ENCODE data around the gene PARD3.
A peak's percentile ranks its signal among the peaks of the same experiment; 100 is the strongest.

Gene PARD3

DNA sequence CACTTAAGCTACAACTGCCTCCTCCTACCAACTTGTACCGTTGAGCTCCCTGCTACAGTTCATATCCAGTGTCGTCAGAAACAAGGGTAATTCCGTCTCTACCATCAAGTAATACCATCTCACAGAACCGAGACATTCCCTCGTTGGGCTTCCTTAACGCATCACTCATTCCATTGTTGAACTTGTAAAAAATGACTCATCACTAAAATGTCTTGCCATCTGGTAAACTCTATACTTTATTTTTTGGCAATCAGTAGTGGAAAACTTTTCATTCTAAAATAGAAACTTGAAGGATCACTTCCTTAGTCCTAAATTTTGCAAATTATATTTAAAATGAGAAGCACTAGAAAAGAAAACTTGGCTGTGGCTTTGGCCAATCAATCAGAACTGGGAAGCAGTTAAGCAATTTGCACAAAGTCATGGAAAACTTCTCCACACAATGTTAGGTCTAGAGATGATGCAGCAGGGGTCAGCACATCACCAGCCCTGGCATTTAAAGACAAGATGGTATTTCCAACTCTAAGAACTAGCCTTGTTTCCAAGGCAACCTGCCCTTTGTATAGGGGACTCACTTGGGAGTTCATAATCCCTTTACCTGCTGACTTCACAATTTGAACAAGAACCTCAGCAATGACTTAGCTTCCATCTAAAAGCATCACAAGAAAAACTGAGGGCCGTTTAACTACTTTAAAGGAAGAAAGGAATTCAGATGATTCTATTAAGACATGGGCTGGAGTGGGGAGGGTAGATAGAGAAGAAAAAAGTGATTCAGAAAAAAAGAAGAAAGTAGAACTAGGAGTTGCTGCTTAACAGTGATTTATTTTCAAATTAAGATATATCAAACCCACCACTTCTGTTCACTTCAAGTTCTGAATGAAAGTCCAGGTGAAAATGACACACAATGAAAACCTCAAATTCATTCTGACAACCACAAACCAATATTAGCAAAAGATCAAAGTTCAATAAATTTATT is 288.1 kb downstream of the PARD3 start:
- FAIRE-seq = peak; percentile 93

DNA sequence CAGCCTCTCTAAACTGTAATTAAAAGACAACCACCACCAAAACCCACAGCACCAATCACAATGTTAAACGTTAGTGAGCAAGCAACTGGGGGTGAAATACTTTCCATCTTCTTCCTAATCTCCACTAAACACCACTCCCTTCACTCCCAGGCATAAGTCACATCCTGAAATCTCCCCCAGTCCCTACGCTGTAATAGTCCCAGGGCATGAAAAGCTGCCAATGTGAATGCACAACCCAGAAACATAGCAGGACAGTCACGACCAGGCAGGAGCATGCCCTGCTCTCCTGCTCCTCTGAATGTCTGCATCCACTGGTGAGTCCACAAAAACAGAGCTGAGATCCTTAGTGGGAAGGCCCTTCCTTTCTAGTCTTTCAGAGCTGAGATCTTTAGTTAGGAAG is 288.9 kb downstream of the PARD3 start:
- FAIRE-seq = no peak

DNA sequence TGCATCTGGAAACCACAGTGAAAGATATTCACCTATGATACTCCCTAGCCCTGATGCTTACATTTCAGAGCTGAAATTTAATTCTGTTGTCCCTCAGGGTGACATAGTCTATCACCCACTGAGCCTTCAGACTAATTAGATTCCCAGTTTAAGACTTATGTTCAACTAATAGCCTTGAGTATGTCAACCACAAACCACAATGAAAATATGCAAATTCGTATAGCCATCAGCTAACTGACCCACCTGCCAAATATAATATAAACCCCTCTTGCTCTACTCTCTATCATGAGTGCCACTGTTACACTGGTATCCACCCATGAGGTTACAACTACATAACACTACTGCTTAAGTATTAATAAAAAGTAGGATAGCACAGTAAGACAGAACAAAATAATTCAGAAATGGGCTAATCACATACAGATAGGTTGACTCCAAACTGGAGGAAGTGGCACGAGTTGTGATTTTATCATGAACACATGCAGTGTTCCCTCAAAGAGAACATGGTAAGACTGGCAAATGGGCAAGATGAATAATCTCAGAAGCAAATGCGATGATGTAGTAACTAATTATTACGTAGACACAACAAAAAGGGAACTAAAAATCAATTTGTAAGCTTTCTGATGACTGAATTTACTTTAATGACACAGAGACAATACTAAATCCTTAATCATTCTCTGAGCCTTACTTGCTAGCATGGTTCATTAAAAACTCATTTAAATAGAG is 290.6 kb downstream of the PARD3 start:
- no peak for FAIRE-seq

DNA sequence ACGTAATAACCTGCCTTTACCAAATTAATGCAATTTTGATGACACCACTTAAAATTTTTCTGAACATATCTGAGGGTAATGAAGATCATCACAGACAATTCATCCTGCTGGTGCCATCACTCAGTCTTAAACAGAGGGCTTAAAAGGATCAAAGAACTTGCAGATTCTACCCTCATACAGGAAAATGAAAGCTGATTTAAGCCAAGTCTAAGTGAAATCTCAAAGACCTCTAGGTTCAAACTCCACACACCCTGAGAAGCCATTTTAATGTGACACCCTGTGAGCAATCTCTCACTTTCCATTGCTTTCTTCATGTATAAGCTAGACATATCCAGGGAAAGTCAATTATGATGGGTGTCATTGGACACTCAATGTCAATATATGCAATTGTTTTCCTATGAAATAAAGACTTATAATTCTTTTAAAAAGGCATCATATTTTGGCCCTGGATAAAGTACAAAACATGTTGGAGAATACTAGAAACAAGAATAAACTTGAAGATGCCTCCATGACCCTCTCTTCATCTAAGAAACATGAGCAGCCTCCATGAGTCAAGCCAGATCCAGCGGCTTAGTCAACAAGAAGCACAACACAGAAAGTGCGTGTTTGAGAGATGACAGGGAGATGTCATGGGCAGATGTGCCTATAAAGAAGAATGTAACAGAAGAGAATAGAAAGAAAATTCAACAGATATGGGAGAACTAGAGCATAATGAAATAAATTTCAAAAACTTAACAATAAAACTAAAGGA is 291.9 kb downstream of the PARD3 start:
- no peak for FAIRE-seq

DNA sequence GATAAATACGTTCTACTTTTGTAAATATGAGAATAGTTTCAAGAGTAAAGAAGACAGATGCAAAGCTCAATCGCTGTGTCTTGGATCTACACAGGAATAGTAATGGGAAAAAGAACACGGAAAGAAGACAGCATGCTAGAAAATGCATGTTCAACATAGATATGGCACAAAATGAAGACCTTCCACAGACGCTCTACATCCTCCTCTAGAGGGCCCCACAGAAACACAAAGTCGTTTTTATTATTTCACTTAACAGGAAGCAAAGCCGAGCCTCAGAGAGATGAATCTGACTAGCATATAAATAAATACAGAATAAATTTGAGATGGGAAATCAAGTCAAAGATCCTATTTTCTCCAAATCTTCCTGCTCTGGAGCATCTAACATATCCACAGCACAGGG is 292.6 kb downstream of the PARD3 start:
- FAIRE-seq = no peak

DNA sequence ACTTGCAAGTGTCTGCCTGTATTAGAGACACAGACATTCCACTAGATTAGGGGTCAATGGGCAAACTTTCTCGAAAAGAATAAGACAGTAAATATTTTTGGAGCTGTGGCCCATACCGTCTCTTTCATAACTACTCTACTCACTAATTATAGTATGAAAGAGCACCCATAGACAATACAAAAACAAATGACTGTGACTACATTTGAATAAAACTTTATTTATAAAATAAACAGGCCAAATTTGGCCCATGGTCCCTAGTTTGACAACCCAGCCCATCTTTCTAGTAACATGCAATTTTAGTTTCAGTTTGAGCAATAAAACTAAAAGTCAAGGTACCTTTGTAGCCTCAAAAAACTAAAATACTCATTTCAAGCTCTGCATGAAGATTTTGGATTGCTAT is 294.6 kb downstream of the PARD3 start:
- no peak for FAIRE-seq

DNA sequence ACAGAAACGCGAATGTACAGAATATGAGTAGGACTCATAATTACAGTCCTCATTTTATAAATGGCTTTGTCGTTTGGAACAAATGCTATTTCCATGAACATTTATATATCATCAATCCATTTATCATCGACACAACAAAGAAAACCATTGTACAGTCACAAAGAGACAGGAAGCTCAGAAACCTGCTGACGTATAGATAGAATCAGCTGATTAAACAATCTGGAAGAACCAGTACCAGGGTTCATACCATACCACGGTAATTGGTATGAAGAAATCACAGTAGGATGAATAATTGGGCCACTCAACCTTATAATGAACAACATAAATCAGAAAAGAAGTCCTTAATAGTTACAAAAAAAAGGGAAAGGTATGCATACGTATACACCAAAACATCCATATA is 295.0 kb downstream of the PARD3 start:
- FAIRE-seq = no peak

DNA sequence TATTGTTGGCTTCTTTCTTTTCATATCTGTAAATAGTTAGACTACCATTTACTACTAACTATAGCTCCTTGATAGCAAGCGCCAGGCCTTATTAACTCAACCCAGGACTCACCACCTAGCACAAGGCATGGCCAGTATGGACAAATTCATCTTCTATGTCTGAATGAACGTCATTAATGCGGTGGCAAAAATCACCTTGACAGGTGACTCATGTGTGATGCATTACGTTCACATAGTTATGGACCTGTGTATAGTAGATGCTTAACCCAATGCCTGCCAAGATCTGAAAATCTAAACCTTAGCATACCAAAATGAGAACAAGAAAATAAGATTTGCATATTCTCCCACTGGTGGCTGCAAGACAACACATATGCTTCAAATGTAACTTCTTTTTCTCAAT is 300.8 kb downstream of the PARD3 start:
- no peak for FAIRE-seq

DNA sequence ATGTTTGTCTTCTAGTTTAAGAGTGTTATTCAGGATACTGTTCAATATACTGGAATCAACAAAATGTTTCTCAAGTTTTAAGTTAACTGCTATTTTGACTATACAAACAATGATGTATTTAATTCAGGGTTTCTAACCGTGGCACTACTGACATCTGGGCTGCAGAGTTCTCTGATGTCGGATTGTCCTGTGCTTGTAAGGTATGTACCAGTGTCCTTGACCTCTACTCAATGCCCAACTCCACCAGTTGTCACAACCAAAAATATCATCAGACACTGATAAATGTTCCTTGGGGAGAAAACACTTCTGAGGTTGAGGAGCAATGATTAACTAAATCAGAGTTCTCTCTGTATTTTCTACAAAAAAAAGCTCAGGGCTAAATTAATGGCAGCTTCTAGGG is 301.5 kb downstream of the PARD3 start:
- FAIRE-seq = no peak

DNA sequence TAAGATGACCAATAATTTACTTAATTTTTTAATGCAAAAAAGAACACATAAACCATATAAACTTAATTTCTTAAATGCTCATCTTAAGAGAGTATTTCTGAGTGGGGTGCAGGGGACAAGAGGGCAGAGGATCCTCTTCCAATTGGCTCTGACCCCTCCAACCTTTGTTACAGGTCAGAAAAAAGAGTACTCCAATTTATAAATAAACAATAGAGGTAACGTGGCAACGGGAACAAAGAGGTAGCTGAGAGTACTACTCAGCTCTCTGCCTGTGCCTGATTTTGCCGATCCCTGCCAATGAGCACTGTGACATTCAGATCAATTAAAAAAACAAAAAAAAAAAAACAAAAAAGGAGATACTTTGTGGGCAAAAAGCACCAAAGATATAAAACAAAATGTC is 307.9 kb downstream of the PARD3 start:
- FAIRE-seq = no peak

DNA sequence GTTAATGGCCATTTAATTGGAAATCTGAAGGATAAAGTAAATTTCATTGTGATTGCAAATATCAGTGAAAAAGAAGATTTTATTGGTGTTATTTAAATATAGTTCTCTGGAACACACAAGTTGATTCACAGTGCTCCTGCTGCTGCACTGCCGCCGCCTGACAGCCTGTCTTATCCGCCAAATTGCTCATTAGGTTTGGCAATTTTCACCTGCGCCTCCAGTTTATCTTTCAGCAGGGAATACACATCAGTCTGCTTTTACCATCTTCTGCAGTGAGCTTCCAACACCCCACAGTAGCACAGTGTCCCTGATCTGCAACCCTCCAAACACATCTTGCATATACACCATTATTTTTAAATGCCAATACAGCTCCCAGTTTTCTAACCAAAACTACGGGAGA is 308.3 kb downstream of the PARD3 start:
- FAIRE-seq = no peak

DNA sequence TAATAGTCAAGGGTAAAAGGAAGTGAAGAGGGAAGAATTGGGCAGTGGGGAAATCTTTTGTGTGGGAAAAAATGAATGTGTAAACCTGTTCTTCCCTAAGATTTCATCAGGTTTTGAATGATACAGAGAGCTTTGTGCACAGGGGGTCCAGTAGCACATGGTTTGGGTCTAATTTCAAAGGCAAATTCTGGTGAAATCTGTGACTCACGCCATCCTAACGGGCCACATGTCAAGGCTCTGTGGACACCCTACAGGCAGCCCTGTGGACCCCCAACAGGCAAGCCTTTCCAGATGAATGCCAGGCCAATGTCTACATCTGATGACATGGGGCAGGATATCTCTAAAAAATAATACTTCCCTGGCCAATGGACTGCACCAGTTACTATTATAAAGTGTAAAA is 309.8 kb downstream of the PARD3 start:
- FAIRE-seq = no peak

DNA sequence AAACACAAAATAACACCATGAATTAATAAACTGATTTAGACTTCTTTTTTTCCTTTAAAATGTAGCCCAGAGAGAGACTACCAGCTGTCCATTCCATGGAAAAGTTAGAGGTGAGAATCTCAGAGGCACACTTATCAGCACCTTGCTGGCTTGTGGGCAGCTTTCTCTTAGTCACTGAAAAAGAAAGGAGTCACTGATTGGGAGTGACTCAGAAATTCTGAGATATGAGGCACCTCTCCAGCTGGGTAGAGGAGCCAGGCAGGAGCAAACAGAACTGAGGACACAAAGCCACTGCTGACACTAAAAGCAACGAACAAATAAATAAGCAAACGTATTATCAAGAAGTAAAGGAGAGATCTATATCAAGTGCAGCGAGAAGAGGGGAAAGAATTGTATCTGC is 310.6 kb downstream of the PARD3 start:
- FAIRE-seq = no peak

DNA sequence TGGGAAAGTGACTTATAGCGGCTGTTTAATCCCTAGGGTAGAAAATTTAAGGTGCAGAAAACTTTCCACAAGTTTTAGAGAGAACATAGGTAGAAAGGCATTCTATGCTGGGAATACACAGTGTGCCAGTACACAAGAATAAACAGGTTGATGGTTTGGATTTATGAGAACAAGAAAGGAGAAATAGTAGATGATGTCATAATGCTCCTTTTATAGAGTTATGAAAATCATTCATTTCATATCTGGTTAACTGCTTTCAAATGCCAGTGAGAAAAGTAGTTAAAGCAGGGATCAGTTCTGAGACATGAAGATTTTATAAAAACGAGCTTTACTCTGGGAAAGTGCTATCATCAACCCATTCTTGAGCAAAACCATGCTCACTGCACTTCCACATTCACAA is 311.4 kb downstream of the PARD3 start:
- FAIRE-seq = no peak

DNA sequence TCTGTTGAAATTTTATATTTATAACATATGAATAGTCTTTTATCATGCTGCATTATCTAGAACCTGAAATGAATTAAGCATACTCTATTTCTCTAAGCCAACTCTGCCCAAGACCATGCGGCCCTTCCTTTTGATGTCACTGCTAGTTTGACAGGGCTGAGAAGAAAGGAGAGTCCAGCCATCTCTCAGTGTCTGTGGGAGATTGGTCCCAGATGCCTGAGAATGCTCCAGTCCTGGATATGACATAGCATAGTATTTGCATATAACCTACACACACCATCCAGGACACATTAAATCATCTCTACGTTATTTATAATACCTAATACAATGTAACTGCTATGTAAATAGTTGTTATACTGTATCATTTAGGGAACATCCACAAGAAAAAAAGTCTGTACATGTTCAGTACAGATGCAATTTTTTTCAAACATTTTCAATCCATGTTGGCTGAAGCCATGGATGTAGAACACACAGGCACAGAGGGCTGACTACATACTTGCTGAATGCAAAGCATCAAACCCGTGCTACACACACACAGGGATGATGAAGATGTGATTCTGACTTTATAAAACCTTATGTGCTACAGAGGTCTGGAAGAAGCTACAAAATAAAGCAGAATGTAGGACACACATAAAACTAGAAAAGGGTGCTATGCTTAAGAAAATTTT is 315.4 kb downstream of the PARD3 start:
- FAIRE-seq = no peak

DNA sequence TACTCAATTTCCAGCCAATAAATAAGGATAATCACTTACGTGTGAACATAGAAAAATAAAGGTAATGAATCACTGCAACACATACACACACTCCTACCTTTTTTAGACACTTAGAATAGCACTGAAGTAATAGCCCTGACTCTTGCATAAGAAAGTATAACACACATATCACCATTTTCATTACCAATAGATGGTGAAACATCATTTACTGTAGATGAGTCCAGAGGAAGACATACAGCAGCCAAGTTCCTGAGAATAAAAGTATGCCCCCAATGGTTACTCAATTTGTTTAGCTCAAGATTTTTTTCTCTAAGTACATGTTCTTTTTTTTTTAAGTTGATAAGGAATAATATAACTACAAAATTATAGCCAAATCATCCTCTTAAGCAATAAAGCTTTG is 316.3 kb downstream of the PARD3 start:
- no peak for FAIRE-seq

DNA sequence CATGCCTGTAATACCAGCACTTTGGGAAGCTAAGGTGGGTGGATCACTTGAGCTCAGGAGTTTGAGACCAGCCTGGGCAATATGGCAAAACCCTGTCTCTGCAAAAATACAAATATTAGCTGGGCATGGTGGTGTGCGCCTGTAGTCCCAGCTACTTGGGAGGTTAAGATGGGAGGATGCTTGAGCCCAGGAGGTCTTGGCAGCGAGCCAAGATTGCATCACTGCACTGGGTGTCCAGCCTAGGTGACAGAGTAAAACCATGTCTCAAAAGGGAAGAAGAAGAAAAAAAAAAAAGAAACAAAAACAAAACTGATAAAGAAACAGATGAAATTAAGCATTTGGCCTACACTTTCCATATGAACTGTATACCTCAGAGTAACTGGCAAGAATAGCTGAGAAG is 319.2 kb downstream of the PARD3 start:
- FAIRE-seq = no peak

DNA sequence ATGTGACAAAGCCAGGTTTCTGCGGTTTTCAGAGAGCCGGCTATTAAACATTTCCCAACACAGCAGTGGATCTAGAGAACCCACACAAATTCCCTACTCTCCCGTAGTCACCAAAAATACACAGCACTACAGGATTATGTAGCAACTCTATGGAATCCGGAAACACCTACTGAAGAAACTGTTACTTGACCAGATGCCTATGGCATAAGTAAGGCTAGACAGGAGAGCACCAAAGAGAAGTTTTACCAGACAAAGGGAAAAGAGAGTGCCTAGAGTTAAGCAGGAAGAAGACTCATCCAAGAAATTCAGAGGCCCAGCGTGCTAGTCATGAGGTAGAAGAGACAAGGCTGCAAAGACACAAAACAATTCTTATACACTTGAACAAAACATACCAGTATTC is 321.1 kb downstream of the PARD3 start:
- no peak for FAIRE-seq

DNA sequence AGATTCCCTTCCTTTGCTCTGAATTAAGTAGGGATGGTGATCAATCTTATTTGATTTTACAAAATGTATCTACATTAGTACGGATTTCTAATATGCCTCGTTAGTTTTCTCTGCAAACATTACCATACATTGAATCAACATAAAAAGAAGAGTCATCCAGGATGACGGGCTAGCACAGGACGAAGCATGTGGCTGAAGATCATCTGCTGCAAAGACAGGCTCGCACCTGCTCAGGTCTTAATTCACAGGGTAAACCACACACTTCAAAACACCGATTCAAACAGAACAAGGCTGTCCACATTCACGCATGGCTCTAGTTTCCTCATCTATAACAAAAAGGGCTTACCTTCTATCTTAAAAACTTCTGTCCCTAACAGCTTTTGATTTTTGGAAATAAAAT is 323.0 kb downstream of the PARD3 start:
- FAIRE-seq = no peak

DNA sequence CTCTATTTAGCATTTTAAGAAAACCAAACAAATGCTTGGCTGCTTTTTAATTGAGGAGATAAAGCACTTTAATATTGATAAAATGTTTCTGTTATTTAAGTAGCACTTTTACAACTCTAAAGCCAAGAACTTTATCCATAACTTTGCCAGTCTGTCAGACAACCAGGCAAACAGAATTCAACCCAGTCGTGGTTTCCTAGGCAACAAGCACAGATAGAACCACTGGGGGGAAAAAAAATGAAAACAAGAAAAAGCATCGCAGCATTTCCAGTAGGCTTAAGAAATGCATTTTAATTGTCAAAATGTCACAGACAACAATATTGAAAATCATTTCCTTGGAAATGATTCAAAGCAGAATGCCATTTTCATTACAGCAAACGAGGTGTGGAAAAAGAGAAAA is 323.4 kb downstream of the PARD3 start:
- no peak for FAIRE-seq

DNA sequence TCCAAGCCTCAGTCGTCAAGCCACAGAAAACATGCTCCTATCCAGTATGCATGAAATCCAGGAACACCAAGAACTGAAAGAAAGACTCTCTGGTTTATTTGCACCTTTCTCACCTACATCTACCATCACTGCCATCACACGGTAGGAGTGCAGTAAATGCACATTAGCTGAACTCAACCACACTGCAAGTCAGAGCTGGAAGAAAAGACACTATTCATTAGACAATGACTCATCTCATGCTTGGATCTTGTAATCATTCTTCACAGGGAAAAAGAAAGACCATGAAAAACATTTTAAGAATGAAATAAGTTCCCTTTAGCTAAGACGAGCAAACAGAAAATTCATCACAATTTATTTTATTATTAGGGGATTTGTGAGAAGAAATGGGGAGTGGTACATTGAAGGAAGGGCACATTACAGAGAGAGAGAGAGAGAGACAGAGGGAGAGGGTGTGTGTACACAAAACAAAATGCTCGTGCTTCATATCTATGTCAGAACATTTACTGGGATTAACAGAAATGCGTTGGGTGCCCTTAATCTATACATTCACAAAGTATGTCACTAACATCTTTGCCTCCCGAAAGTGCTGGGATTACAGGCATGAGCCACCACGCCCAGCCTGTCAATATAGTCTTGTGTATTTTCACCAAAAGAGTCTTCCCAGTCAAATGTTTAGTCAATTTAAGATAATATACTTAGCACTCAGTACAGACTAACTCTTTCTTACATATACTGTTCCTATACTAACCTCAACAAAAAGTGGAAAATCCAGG is 324.9 kb downstream of the PARD3 start:
- no peak for FAIRE-seq

DNA sequence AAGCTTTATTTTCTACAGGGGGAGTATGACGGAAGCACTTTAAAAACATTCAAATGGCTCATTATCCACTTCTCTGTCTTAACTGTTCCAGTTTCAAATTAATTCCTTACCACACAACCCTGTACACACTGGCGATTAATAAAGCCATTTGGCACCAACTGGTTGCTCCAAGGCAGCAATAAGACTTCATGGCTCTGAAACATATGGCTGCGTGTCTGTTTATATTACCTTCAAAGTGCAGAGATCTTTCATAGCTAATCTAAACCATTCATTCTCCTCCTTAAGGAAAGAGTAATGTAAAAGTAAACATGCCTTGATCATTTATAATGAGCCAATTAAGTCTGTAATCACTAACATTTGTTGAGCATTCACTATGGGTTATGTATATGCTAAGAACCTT is 325.7 kb downstream of the PARD3 start:
- FAIRE-seq = no peak
